GM10847 (cell line): ENCODE data around the gene CACNA1S.

Experiments used
- POLR2A ChIP-seq: IDR thresholded peaks from 2 replicates; pipeline ENCODE4 v1.6.1; 2011; ENCODE audit not compliant: insufficient read length; ENCODE audit errors: extremely low read depth

CACNA1S gene

DNA sequence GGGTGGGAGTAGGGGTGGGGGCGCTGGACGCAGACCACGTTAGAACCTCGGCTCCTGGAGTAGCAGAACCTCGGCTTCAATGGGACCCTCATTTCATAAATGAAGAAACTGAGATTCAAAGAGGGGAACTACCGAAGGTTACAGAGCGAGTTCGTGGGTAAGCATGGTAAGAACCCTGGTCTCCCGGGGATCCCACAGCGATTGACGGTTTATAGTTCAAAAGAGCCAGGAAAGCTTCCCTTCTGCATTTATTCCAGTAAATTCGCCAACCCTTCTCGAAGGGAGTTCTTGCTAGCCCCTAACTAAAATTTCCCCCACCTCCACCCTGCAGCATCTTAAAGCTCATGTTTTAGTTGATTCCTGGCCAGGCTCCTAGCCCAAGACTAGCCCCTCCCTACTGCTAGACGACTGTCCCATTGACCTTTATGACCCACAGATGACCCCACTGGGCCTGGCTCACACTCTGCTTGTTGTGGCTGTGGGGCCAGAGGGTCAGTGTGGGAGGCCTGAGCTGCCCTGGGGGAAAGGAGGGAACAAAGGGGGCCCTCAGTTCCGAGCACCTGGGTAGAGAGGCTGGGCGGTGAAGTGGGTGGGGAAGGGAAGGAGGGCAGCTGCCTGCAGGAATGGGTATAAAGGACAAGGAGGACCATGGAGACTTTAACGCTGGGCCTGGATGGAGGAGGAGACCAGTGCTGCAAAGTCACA lies 88.2 kb downstream of the CACNA1S start:
- no peak for TF ChIP-seq POLR2A

DNA sequence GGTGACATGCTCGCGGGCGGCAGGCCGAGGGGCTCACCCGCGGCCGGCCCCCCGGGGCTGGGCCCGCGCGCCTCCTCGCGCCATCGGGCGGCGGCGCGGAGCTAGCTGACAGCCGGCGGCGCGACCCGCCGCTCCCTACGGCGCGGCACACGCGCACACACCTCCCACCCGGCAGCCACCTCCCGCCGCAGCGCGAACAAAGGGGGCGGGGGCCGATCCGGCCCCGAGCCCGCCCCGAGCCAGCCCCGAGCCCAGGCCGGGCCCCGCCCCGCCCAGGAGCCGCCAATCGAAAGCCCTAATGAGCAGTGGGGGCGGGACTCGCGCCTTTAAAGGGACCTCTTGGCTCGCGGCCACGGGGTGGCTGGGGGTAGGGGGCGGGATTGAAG lies 88.7 kb downstream of the CACNA1S start, which contains the start of gene KIF21B:
KIF21B (minus strand) TSS at position 198 of the 386 bp plus-strand sequence. CDS start 331 bp downstream, outside the sequence.
- TF ChIP-seq POLR2A = peak; percentile 35

DNA sequence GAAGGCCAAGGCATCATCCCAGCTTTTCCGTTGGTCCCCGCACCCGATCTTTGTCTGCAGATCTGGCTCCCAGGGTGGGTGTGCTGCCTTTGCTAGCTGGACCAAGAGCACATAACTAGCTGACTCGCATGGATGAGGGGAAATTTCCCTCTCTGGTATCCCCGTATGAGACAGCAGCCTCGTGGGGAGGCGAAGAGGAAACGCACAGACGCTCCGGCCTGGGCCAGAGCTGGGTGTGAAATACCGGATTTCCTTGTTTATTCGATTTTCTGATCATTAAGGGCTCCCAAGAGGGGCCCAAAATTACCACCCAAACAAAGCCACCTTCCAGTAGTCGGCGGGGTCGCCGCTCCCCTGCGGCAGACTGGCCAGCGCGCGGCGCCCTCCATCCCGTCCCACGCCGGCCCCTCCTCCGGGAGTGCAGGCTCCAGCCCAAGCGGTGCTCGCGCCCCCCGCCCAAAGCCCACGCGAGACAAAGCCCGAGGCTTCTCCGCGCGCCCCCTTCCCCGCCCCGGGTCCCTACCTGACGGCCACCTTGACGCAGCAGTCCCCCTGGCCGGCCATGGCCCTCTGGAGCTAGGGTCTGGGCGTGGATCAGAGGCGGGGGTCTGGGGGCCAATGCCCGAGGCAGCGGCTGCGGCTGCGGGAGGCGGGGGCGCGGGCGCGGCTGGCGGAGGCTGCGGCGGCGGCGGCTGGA lies 89.3 kb downstream of the CACNA1S start:
- no peak for TF ChIP-seq POLR2A

DNA sequence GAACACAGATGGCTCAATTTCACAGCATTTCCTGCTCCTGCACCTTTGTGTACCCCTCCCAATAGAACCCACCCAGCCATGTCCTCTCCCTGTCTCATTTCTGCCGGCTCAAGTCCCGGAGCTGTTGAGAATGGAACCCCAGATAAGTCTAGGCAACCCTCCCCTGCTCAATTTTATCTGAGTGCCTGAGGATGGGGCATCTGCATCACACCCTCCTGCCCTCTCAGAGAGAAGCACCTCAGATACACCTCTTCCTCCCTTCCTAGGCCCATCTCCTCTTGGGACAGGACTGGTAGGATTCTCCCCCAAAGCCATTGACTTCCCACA lies 89.8 kb downstream of the CACNA1S start:
- no peak for TF ChIP-seq POLR2A

DNA sequence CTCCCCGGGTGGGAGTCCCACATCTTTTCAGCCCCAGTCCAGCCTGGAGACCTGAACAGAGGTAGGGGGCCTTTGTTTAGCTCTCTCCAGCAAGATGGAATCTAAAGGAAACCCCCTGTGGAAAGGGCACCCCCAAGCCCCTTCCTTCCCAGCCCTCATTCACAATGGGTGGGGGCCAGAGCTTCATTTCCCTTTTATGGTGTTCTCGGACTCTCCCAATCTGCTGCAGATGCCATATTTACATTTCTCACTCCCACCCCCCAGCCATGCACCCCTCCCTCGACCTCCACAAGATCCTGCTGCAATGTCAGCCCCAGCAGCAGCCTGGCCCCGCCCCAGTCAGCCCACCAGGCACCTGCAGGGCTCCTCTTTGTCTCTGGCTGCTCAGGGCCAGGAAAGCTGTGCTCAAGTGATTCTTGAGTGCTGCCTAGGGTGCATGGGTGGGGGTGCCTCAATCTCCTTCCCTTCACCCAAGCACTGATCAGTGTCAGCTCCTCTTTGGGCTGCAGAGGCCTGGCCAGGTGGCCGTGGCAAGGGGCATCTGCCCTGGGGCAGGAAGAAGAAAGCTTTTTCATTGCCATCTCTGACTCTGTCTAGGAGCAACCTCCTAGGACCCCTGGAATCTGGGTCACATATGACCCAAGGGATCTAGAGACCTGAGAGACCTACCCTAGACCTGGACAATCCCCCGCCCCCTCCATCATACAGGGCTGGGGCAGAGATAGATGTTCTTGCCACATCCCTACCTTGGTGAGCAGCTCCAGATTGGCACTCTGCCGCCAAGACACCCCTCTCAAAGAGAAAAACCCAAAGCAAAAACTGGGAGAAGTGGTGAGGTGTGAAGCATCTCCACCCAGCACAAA lies 90.4 kb downstream of the CACNA1S start:
- TF ChIP-seq POLR2A = peak; percentile 44

DNA sequence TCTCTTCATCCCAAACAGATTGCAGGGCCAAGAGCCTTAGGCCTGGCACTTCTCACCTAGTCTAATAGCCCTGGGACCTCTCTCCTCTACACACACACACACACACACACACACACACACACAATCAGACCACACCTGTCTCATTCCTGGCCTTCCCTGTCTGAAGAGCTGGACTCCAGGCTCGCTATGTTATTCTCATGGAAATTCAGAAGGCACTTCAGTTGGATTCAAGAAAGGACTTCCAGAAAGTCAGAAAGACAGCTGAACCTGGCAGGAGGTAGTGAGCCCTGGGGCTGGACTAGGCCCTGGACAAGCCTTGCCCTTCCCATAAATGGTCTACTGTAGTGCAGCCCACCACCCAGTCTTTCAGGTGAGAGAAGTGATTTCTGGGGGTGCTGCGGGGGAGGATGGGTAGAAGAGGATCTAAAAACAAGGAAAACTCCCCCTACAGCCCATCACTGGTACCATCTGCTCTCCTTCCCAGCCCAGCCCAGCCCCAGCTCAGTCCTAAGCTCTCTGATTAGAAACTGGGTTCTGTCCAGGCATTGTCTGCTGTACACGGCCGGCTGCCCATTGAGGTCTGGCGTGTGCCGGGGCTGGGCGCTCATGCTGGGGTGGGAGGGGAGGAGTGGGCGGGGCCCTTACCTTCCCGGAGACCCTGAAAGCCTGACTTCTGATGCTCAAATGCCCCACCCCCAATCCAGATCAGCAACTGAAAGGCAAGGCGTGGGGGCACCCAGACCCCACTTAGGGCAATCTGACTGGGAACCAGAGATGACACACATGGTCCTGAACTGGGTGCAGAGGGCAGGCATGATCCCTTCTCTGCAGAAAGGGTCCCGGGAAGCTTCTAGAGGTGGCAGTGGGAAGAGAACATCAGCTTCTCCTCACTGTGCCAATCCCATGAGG lies 91.3 kb downstream of the CACNA1S start:
- no peak for TF ChIP-seq POLR2A

DNA sequence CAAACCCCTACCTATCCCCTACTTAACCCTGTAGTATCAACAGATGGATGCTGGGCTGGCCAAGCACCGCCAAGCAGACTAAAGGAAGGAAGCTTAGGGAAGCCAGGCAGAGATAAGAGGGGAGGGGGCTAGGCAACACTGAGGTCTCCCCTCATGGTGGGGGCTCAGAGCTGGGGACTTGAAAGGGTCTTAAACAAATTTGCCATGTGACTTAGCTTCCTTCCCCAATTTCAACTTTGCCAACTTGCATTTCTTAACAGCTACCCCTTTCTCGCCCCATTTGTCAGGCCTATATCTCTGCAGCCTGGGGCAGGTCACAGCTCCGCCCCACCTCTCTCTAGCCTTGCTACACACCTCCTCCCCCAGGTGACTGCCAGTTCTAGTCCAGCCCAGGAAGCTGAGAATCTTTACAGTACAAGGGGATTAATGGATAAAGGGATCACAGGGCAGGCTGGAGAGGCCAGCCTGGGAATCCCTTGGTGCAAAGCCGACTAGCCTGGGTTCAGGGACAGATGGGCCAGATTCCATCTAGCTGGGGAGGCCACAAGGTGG lies 92.1 kb downstream of the CACNA1S start:
- TF ChIP-seq POLR2A = no peak

DNA sequence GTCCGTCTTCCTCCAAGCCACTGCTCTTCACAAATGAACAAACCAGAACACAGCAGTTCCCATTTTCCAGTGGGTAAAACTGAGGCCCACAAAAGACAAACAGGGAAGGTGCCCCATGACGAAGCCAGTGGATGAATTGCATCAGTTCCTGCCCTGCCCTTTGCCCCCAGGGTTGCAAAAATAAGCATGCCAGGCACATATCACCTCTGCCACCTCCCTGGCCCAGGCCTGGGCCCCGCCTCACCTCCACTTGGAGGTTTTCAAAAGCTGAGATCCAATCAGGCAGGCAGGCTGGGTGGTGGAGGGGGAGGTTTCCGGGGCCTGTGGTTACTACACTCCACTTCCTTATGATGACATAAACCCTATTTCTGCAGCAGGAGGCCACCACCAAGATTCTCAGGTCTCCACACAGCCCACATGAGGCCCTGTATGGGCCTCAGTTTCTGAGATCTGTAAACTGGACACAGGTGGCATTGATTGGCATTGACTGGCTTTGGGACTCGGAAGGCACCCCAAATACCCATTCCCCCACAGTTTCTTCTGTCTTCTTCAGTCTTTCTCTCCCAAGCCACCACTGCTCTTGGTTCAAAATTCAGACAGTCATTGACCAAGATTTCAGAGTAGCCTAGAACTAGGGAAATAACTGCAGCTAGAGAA lies 92.8 kb downstream of the CACNA1S start:
- TF ChIP-seq POLR2A = peak; percentile 27

DNA sequence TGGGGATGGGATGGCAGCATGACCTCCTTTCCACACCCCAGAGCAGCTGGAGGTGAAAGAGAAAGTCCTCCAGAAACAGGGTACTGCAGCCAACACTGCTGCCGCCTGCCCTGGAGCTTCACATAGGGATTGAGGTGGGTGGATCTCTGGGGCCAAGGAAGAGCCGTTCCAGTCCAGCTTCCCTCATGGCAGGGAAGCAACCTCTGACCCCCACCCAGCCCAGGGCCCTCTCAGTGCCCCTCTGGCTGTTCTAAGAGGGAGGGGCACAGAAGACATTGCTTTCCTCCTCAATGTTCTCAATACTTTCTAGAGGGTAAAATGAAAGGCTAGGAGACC lies 94.4 kb downstream of the CACNA1S start:
- no peak for TF ChIP-seq POLR2A

DNA sequence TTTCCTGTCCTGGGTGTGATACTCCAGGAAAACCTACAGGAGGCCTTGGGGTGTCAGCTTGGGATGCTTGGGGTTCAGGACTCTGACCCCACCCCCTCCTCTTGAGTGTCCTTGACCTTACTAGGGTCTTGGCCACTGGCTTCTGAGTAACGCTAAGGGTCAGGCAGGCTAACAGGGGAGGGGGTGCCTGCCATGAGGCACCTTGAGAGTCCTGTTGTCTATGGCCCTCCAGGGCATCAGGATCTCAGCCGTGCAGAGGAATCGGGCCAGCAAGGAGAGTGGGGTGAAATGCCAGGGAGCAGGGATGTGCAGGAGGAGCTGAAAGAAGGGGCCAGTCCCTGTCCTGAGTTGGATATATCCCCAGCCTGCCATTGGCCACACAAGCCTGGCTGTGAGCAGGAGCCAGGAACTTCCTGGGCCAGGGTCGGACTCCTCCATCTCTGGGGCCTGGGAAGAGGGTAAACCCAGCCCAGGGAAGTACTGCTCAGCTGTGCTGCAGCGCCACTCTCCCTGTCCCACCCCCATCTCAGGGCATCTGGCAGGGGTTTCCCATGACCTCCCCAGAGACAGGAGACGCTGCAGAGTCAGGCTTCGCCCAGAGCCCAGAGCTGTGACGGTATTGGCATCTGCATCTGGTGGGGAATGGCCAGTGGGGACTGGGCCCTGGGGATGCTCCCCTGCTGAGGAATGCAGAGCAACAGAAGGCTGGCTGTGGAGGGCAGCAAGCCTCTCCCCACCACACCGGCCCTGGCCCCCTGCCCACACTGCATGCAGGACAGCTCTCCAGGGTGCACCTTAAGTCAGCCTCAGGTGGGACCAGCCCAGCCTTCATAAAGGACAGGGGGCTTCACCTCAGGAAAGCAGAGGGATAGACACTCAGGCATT lies 95.0 kb downstream of the CACNA1S start:
- no peak for TF ChIP-seq POLR2A

DNA sequence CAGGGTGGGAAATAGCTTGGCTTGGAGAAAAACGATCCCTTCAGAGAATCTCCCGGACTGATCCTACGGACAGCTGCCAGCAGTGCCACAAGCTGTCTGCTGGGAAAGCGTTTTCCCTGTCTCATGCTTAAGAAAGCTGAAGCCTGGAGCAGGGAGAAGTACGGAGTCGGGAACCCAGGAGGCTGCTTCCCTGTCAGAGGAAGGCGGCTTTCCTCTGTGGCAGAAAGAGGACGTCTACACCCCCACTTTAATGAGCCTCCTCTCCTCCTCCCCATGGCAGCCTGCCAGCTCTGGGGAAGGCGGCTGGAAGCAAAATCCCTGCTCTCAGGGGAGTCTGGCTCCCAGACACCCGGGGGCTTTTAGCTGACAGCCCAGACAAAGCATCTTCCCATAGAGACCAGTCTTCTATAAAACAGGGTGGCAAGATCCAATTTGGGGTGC lies 96.0 kb downstream of the CACNA1S start:
- TF ChIP-seq POLR2A = no peak

DNA sequence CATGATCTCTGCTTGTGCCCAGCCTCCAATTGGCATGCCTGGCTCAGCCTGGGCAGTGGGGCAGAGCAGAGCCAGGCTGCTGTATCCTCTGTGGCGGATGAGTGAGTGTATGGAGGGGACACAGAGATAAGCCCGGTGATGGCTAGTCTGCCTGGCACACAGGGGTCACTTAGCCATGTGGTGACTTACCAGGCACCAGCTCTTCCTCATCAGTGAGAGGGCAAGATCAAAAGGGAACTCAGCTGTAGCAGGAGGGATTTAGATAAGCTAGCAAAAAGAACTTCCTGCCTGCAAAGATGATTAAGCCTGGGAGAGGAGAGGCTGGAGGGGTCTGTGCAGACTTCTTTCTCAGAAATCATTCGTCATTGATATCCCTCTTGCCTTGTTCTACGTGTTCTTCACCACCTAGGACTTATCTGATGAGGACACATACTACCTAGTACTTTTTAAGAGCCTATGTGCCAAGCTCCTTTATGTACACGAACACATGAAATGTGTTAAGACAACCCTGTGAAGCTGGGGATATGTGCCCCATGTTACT lies 96.6 kb downstream of the CACNA1S start:
- no peak for TF ChIP-seq POLR2A

DNA sequence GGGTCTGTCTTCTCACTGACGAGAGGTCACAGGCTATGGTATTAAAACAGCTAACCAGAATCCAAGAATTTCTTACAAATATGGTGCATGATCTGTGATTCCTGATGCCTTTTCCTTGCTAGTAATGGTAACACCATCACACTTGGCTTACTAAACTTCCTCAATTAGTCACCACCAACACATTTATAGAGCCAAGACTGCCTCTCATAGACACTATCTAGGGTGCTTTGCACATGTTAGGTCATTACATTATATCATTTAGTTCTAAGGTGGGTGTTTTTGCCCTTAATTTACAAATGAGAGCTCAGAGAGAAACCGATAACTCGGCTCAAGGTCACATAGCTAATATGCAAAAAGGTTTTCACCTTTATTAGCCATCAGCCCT lies 97.4 kb downstream of the CACNA1S start:
- no peak for TF ChIP-seq POLR2A
